ENCODE measurements around the gene CLASRP. TPM values are rescaled to one million over a fixed set of nuclear protein-coding genes. Genes with fewer than 3 reads are reported as not detected.
A peak's percentile ranks its signal among the peaks of the same experiment; 100 is the strongest.

CLASRP gene
- total RNA-seq, 1 donor from 2014 or later, result 49.1 TPM

GRCh38 chr19:45095496-45096413 is 56.9 kb downstream of the CLASRP start:
- peaks cover 79% of the 10 kb centered on the region for H3K4me1 Mint-ChIP-seq (ENCODE audit: low read depth)

GRCh38 chr19:45096700-45097099 is 57.9 kb downstream of the CLASRP start:
- Mint-ChIP-seq H3K4me3 (ENCODE audit: unreplicated experiment) (no peak overlapping the region), H3K4me1 (ENCODE audit: low read depth) (peaks cover 75% of the 10 kb centered on the region), H3K9me3 (ENCODE audit: low read depth) (no peaks in the 10 kb centered on the region), H3K27me3 (ENCODE audit: low read depth) (no peaks in the 10 kb centered on the region), H3K36me3 (ENCODE audit: low read depth) (no peaks in the 10 kb centered on the region), H3K27ac (ENCODE audit: unreplicated experiment) (peak overlapping the region; percentile 94)
- DNase-seq (ENCODE audit: low spot score), result no peak
- TF ChIP-seq, protein P1, sequence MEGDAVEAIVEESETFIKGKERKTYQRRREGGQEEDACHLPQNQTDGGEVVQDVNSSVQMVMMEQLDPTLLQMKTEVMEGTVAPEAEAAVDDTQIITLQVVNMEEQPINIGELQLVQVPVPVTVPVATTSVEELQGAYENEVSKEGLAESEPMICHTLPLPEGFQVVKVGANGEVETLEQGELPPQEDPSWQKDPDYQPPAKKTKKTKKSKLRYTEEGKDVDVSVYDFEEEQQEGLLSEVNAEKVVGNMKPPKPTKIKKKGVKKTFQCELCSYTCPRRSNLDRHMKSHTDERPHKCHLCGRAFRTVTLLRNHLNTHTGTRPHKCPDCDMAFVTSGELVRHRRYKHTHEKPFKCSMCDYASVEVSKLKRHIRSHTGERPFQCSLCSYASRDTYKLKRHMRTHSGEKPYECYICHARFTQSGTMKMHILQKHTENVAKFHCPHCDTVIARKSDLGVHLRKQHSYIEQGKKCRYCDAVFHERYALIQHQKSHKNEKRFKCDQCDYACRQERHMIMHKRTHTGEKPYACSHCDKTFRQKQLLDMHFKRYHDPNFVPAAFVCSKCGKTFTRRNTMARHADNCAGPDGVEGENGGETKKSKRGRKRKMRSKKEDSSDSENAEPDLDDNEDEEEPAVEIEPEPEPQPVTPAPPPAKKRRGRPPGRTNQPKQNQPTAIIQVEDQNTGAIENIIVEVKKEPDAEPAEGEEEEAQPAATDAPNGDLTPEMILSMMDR (IDR thresholded peaks at IDR 0.05), result no peak

More at GRCh38 chr19:45095496-45096413, 56.9 kb downstream of the CLASRP start:
- Mint-ChIP-seq H3K4me3 (ENCODE audit: unreplicated experiment) (no peak overlapping the region), H3K36me3 (ENCODE audit: low read depth) (peaks cover 1% of the 10 kb centered on the region), H3K9me3 (ENCODE audit: low read depth) (no peaks in the 10 kb centered on the region), H3K27me3 (ENCODE audit: low read depth) (no peaks in the 10 kb centered on the region), H3K27ac (ENCODE audit: unreplicated experiment) (peak overlapping the region; percentile 94)
- no peak for DNase-seq (ENCODE audit: low spot score)
- TF ChIP-seq, protein P1 (IDR thresholded peaks at IDR 0.05), result no peak

DNA sequence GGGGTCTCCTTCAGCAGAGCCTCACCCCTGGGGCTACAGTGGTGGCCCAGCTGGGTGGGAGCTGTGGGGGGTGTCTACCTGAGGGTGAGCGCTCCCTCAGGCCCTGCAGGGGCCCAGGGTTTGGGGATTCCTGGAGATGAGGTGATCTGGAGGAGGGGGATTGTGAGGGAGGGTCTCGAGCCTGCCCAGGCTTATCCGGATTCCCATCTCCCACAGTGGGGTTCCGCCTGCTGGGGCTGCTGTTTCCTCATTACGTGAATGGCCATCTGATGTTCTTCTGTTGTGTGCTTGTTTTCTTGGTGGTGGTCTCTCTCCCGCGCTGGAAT is 58.6 kb downstream of the CLASRP start:
- Mint-ChIP-seq H3K4me1 (ENCODE audit: low read depth) (peaks cover 71% of the 10 kb centered on the region), H3K4me3 (ENCODE audit: unreplicated experiment) (no peak overlapping the region), H3K27me3 (ENCODE audit: low read depth) (no peaks in the 10 kb centered on the region), H3K9me3 (ENCODE audit: low read depth) (no peaks in the 10 kb centered on the region), H3K27ac (ENCODE audit: unreplicated experiment) (peak overlapping the region; percentile 94), H3K36me3 (ENCODE audit: low read depth) (no peaks in the 10 kb centered on the region)
- DNase-seq (ENCODE audit: low spot score), result no peak
- TF ChIP-seq, protein P1 (IDR thresholded peaks at IDR 0.05), result no peak

DNA sequence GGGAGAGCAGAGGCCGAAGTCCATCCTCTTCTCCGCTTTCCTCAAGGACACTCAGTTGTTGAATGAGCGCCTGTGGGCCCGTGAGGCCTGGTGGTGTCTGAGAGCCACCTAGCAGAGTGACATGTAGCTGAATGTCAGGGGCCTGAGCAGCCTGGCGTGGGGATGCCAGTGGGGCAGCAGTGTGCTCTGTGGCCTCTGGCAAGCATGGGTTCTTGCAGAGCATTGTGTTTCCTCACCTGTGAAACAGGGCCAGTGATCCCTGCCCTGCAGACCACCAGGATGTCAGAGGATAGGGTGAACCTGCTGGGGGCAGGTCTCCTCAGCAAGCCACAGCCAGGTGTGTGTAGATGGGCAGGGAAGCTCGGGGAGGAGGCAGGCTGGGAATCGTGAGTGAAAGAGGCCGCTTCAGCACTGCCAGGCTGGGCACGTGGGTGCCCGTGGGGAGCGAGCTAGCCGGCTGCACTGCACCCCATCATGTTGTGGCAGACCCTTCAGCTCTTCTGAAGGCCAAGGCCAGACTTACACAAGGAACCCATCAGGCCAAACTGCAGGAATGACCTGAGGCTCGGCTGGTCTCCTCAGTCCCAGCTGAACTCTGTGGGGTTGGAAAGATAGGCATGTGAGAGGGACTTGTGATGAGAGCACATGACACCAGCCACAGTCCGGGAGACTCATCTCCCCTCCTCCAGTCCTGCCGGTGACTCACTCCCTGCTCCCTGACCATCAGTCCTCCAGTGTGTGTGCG is 59.1 kb downstream of the CLASRP start:
- H3K36me3 Mint-ChIP-seq (ENCODE audit: low read depth), result no peaks in the 10 kb centered on the region

More for the DNA sequence above, 59.1 kb downstream of the CLASRP start:
- TF ChIP-seq, protein P1 (IDR thresholded peaks at IDR 0.05), result no peak
- Mint-ChIP-seq H3K9me3 (ENCODE audit: low read depth) (no peaks in the 10 kb centered on the region), H3K27ac (ENCODE audit: unreplicated experiment) (peak overlapping the region; percentile 94), H3K4me1 (ENCODE audit: low read depth) (peaks cover 70% of the 10 kb centered on the region), H3K27me3 (ENCODE audit: low read depth) (no peaks in the 10 kb centered on the region), H3K4me3 (ENCODE audit: unreplicated experiment) (peak overlapping the region; percentile 16)
- no peak for DNase-seq (ENCODE audit: low spot score)
